NCI-H1092 treated with DMSO at 0.1 percent for 48 hours (cell line): ENCODE measurements around the gene CHD6.
A peak's percentile ranks its signal among the peaks of the same experiment; 100 is the strongest.

Experiments used
- DNase-seq: peaks from one replicate; lab custom pipeline; 2025; lab: John Stamatoyannopoulos, UW

CHD6 gene

GRCh38 chr20:41505184-41505583 is 113.0 kb downstream of the CHD6 start:
- DNase-seq: no peak

GRCh38 chr20:41501376-41501775 is 116.8 kb downstream of the CHD6 start:
- no peak for DNase-seq

DNA sequence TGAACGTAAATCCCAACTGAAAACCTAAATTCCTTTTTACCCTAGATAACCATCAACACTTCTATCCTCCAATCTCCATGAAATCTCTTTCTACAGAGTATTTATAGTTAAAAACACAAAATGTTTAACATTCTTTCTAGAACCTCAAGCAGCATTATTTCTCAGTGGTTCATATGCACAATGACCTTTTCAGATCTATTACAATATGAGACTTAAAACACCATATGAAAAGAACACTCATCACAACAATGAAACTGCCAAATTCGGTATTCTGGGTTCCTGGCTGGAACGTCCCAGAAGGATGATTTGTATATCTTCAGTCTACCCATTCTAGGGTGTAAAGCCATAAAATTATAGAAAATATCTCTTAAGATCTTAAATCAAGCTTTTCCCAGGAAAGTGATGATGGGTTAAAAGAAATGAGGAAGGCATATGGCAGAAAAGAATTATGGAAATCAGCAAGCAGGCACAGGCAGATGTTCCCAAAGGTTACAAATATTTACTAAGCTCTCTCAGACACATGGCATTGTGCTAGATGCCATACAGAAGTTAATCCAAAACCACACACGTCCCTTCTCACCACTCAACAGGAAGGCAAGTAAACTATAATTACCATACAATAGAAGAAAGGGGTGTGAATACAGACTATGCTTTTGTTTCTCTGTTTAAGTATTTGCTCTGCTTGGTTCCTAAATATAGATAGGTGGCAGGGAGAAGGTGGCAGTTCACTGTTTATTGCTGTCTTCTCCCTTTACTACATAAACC is 118.0 kb downstream of the CHD6 start:
- no peak for DNase-seq

GRCh38 chr20:41499064-41499463 is 119.1 kb downstream of the CHD6 start:
- DNase-seq: no peak

- no peak for DNase-seq
Measured at GRCh38 chr20:41497186-41497895, 120.8 kb downstream of the CHD6 start.

DNA sequence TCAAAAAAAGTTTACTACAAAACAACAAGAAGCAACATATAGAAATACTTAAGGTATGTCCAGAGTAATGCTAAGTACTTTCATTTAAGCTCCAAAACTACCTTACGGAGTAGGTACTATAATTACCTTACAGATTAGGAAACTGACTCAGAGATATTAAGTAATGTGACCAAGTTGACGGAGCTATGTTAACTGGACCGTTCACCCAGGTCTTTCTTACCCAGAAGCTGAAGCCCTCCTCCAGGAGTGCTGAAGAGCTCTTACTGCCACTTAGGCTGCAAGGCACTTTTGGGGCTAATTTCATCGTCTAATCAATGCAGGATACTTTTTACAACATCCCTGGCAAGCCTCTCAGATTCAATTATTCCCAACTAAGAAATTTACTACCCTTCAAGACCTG is 123.7 kb downstream of the CHD6 start:
- no peak for DNase-seq

GRCh38 chr20:41483553-41483930 is 134.6 kb downstream of the CHD6 start:
- DNase-seq: no peak

- no peak for DNase-seq
Measured at GRCh38 chr20:41482647-41483552, 135.3 kb downstream of the CHD6 start.

DNA sequence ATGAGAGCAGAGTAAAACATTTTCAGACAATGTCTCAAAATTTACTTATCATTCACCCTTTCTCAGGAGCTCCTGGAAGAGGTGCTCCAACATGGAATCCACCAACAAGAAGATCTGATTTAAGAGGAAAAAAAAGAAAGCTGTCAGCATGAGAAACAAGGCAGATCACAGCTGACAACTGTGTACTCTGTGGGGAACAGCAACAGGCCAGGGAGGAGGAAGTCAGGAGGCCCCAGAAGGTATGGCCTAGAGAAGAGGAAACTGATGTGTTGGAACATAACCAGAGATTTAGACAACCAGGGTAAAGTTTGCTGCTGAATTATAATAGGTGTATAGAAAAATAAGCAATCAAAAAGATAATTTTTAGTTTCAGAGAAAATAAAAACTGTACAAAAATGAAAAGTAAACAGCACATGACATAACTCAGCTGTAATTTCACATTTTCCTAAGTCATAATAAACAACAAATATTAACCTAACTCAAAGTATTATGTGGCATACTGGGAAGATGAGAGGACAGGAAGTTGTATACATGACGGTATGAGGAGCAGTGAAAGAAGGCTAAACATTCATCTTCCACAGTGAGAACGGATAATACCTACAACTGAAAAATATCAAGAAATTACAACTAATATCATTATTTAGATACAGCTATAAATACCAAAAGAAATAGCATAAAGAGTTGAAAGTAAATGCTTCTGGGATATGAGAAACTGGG is 138.0 kb downstream of the CHD6 start:
- no peak for DNase-seq

GRCh38 chr20:41479113-41479512 is 139.1 kb downstream of the CHD6 start:
- DNase-seq: no peak

GRCh38 chr20:41478026-41478425 is 140.2 kb downstream of the CHD6 start:
- DNase-seq: no peak

DNA sequence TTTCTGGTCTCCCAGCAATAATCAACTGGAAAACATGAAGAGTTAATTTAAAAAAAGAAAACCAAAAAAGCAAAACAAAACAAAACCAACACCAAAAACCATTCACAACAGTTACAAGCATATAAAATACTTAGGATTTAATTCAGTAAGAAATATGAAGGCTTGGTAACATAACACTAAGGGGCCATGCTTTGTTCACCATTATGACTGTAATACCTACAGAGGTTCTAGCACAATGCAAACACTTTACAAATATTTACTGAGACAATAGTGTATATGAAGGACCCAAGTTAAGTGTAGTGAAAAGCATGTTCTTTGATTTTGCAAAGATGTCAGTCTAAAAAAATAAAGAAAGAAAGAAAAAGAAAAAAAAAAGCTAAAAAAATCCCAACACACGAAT is 141.7 kb downstream of the CHD6 start:
- DNase-seq: peak; percentile 93

DNA sequence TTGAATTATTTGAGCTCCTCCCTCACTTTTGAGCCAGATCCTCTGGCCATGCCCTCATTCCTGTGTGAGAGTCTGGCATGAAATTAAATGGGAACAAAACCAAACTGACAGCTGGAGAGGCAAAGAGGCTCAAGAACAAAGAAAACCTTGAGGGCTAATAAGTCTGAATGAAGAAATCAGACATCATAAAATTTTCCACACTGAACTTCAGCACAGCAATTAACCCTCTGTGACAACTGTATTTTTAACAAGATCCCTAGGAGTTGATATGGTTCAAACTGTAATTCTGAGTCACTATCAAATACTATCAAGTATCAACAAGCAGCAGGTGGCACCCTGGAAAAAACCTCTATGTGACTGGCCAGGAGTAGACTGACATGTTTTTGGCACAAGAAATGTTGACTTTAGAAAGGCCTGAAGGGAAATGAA is 142.2 kb downstream of the CHD6 start:
- peak; percentile 94 for DNase-seq

- DNase-seq: peak; percentile 72
Measured at GRCh38 chr20:41475503-41475902, 142.7 kb downstream of the CHD6 start.

DNA sequence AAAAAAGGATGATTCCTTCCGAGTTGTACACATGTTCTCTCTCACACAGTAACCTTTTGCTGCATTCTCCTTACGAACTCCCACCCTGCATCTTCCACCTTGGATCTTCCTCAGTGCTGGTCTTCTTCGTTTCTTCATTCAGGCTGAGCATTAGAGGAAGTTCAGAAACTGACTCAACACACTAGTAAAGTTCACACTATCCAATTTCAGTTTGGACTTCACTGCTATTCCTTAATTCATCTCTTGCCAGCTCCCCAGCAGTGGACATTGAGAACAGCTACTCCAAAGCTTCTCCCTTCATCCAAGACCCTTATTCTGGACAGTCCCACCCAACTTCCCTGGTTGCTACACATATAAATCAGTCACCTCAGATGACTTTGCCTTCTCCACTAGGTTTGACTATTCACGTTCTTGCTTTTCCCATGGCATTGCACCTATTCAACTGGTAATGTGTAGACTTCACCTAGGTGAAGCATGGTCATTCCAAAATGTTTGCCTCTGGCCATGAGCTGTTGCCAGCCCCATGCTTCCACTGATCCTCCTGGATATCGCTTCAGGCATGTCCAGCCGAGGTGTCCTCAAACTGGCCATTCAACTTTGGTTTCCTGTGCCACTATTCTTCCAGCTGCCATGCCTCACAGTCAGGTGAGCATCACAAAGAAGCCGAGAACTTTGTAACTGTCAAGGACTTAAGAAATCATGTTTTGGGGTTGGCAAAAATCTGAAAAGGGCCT is 147.6 kb downstream of the CHD6 start:
- no peak for DNase-seq

GRCh38 chr20:41469868-41470267 is 148.3 kb downstream of the CHD6 start:
- no peak for DNase-seq

- no peak for DNase-seq
Measured at GRCh38 chr20:41468994-41469600, 149.1 kb downstream of the CHD6 start.

- DNase-seq: no peak
Measured at GRCh38 chr20:41467690-41468089, 150.5 kb downstream of the CHD6 start.

DNA sequence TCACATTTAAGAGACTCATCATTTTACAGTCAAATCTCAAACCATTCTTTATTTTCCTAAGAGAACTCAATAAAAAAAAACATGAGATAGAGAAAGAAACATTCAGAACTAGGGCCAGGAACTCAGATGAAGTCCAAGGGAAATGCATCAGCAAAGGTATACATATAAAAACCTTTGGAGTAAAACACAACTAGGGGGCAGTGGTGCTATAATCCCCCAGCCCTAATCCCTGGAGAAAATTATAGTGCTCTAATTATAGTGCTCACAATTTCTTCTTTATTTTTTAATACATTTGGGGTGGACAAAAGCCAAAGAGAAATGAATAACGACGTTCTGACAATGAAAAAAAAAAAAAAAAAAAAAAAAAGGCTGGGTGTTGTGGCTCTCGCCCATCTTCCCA is 151.0 kb downstream of the CHD6 start:
- no peak for DNase-seq

DNA sequence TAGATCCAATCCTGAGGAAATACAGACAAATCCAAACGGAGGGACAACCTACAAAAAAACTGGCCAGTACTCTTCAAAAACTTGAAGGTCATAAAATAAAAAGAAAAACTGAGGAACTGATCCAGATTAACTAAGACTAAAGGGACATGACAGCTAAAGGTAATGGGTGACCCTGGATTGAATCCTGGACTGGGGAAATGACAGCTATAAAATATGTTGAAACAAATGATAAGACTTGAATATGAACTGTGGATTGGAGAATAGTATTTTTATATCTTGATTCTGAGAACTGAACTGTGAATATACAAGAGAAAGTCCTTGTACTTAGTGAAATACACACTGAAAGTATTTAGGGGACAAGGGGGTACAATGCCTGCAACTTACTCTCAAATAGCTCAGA is 154.6 kb downstream of the CHD6 start:
- DNase-seq: no peak
